ENCODE data around the gene PRKG1.

DNA sequence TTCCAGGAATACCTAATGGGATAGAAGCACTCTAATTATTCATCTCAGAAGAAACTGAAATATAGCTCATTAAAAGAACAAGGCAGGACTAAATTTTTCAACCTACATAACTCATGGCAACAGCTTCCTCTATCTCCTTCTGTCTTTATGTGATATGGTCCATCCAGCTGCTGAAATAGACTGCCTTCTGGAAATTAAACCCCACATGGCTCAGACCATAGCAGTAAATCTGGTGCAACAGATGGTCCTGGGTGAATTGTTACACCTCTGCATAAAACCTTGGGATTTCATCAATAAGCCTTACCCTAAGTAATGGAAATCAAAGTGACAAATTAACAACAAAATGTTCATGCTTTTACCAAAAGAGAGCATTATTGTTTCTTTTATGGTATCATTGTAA is 830.7 kb downstream of the PRKG1 start:
- TF ChIP-seq CTCF (conservative IDR thresholded peaks at IDR 0.05; ENCODE audit: low read depth, low read length) (no peak), EZH2phosphoT487 (IDR thresholded peaks at IDR 0.05; ENCODE audit: borderline replicate concordance, low read length) (no peak)
